ENCODE data around the gene SLC16A13.
"Not testable (repeated sequence)": the region's sequence is repeated elsewhere in the genome, so short reads cannot be mapped to it uniquely, and the experiment has no call there.

Gene SLC16A13

GRCh38 chr17:7068268-7068667, 32.5 kb downstream of the SLC16A13 start:
- DNase-seq = no peak

GRCh38 chr17:7070712-7071111, 34.9 kb downstream of the SLC16A13 start:
- no peak for DNase-seq

DNA sequence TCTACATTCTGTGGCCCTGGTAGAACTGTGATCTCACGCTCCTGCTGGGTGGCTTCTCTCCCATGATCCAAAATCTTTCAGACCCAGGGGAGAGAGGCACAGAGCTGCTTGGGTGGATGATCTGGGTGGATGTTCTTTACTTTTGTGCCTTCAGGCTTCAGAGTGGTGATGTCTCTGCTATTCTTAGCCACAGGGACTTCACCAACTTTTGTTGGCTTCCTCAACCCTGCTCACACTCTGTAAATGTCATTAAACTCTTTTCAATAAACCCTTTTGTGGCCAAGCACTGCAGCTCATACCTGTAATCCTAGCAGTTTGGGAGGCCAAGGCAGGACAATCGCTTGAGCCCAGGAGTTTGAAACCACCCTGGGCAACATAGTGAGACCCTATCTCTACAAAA, 36.6 kb downstream of the SLC16A13 start:
- no peak for DNase-seq

- no peak for DNase-seq
Measured at GRCh38 chr17:7074931-7075330, 39.1 kb downstream of the SLC16A13 start.

GRCh38 chr17:7077911-7078546, 42.2 kb downstream of the SLC16A13 start:
- no peak for DNase-seq

GRCh38 chr17:7078711-7079110, 42.9 kb downstream of the SLC16A13 start:
- no peak for DNase-seq

GRCh38 chr17:7079581-7080455, 44.0 kb downstream of the SLC16A13 start, which contains the start of gene CLEC10A:
Gene CLEC10A (minus strand): TSS chr17:7080251. CDS start chr17:7078812, 1,439 bp downstream.
- peak; percentile 78 for DNase-seq

DNA sequence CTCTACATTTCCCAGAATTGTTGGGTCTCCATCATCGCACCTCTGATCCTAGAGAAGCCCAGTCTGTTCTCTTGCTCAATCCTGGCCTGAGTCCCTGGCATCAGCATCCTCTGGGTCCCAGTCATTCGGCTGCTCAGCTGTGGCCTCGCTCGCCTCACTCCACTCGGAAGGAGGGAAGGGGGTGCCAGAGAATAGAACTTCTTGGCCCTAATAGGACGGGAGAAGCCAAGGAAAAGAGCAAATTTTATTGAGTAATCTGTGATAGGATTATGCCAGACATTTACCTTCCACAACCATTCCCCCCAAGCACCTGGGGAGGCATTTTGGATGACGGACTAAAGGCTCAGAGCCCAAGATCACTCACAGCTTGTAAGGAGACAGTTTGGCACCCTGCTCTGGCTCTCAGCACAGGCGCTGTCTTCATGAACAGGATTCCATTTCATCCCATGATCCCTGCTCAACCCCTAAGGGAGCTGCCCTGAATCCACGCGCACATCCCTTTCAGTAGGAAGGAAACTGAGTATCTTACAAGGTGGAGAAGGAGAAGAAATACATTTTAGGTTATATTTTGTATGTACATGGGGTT, 44.7 kb downstream of the SLC16A13 start:
- no peak for DNase-seq

DNA sequence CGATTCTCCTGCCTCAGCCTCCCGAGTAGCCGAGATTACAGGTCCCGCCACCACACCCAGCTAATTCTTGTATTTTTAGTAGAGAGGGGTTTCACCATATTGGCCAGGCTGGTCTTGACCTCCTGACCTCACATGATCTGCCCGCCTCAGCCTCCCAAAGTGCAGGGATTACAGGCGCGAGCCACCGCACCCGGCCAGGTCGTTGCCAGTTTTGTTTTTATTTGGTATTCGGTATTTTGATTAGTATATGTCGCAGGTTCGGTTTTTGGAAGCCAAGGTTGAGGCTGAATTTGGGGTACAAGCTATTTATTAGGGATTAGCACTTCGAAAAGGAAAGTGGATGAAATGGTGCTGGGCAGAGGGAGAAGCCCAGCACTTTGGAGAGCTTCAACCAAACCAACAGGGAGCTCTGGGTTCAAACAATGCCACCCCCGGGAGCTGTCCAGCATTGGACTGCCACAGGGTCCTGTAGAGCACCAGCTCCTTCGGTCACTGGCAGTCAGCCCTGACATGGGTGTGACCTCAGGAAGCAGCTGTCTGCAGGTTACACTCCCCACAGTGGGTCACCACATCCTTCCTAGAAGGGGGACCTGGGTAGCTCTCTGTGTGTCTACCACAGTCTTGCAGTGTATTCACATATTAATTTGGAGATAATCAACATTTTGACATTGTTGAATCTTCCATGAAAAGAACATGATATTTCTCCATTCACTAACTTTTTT, 45.7 kb downstream of the SLC16A13 start:
- DNase-seq = no peak

DNA sequence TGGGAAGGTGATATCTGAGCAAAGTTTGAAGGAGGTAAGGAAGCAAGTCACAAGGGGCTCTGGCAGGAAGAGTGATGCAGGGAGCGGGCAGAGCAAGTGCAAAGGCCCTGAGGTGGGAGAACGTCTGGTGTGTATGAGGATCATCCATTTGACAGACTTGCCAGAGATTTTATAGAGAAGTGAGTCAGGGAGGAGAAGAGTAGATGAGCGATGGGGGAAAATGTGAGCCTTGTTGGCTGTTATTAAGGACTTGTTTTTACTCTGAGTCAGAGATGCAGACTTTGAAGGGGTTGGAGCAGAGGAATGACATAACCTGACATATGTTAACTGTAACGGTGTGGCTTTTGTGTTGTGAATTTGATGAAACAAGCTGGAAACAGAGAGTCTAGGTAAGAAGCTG, 47.8 kb downstream of the SLC16A13 start:
- peak; percentile 56 for DNase-seq

DNA sequence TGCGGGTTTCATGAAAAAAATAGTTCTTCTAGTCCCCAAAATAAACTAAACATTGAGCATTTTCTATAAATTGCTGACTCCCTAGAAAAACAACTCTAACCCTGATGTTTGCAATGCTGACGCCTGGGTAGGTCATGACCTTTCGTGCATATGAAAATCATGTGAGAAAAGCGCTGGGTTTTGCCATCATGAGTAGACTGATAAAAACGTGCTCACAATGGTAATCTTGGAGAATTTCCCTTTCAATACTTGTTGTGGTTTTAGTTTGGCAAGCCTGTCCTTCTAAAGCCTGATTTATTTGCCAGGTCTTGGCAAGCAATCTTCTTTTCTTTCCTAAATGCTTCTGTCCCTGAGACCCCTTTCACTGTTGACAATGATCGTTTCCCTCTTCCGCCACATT, 48.3 kb downstream of the SLC16A13 start:
- DNase-seq = peak; percentile 66

GRCh38 chr17:7088442-7088841, 52.6 kb downstream of the SLC16A13 start:
- not testable (repeated sequence) for DNase-seq

DNA sequence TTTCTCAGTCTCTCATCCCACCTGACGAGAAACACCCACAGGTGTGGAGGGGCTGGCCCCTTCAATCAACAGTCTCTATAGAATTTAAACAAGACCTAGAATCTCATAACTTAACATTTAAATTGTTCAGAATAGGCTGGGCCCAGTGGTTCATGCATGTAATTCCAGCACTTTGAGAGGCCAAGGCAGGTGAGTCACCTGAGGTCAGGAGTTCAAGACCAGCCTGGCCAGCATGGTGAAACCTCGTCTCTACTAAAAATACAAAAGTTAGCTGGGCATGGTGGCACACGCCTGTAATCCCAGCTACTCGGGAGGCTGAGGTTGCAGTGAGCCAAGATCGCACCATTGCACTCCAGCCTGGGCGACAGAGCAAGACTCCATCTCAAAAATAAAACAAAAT, 53.8 kb downstream of the SLC16A13 start:
- not testable (repeated sequence) for DNase-seq

All from suppressor macrophage treated with lipopolysaccharide for 4 hours (primary cell).